Measurements from ENCODE around the gene UMAD1. TPM values are rescaled to one million over a fixed set of nuclear protein-coding genes. Genes with fewer than 3 reads are reported as not detected.

UMAD1 gene
- total RNA-seq, 1 donor = 24.9 TPM

- no peak for TF ChIP-seq CTCF (IDR thresholded peaks at IDR 0.05; ENCODE audit: insufficient read depth, low read length)
Measured at GRCh38 chr7:7870555-7870954, 230.0 kb downstream of the UMAD1 start.

GRCh38 chr7:7876419-7876818 is 235.9 kb downstream of the UMAD1 start:
- no peak overlapping the region for H3K4me3 ChIP-seq (ENCODE audit: low read depth, low read length)
- no peak for DNase-seq (ENCODE audit: low read depth)
- TF ChIP-seq CTCF (IDR thresholded peaks at IDR 0.05; ENCODE audit: insufficient read depth, low read length) = no peak

More at GRCh38 chr7:7870555-7870954, 230.0 kb downstream of the UMAD1 start:
- H3K4me3 ChIP-seq (ENCODE audit: low read depth, low read length) = no peak overlapping the region
- DNase-seq (ENCODE audit: low read depth) = peak; percentile 11

- no peak overlapping the region for H3K4me3 ChIP-seq (ENCODE audit: low read depth, low read length)
- no peak for TF ChIP-seq CTCF (IDR thresholded peaks at IDR 0.05; ENCODE audit: insufficient read depth, low read length)
- no peak for DNase-seq (ENCODE audit: low read depth)
Measured at GRCh38 chr7:7881581-7881980, 241.0 kb downstream of the UMAD1 start.

- no peak overlapping the region for H3K4me3 ChIP-seq (ENCODE audit: low read depth, low read length)
- no peak for TF ChIP-seq CTCF (IDR thresholded peaks at IDR 0.05; ENCODE audit: insufficient read depth, low read length)
- no peak for DNase-seq (ENCODE audit: low read depth)
Measured at GRCh38 chr7:7882888-7883287, 242.3 kb downstream of the UMAD1 start.

DNA sequence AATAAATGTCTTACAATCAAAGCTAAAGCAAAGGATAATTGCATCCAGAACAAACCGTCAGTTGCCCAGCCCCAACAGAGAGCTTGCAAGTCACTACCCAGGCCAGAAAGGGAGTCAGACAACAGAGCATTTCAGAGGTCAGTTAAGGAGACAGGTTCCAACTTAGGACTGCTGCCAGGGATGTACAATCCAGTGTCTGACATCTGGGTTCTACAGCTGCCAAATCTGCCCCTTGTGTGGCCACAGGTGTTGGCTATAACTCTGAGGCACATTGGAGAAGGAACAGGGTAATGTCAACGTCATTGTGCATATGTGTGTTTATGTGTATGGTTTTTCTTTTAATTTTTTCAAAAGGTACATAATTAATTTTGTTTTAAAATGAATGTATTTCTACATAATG is 242.8 kb downstream of the UMAD1 start:
- no peak overlapping the region for H3K4me3 ChIP-seq (ENCODE audit: low read depth, low read length)
- DNase-seq (ENCODE audit: low read depth) = no peak
- TF ChIP-seq CTCF (IDR thresholded peaks at IDR 0.05; ENCODE audit: insufficient read depth, low read length) = no peak

DNA sequence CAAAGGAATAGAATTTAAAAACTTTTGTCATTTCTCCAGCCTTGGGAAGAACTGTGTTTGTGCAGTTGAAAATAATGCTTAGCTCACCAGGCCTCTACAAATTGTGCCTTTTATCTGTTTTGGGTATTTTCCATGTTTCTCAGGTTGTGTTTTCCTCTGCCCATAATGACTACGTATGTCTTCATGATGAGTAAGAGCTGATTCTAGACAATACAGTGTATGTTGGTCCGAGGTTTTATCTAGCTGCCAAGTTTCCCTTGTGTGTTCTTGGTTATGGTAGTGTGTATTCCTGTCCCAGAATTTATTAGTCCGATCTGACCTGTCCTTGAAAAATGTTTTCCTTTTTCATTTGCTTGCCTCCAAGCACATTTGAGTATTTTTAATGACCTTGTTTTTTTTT is 244.3 kb downstream of the UMAD1 start:
- H3K4me3 ChIP-seq (ENCODE audit: low read depth, low read length) = no peak overlapping the region
- no peak for TF ChIP-seq CTCF (IDR thresholded peaks at IDR 0.05; ENCODE audit: insufficient read depth, low read length)
- peak; percentile 67 for DNase-seq (ENCODE audit: low read depth)

- H3K4me3 ChIP-seq (ENCODE audit: low read depth, low read length) = no peak overlapping the region
- no peak for TF ChIP-seq CTCF (IDR thresholded peaks at IDR 0.05; ENCODE audit: insufficient read depth, low read length)
- no peak for DNase-seq (ENCODE audit: low read depth)
Measured at GRCh38 chr7:7889791-7890568, 249.4 kb downstream of the UMAD1 start.
